Measurements from ENCODE around the gene PLD1.
"Not testable (repeated sequence)": the region's sequence is repeated elsewhere in the genome, so short reads cannot be mapped to it uniquely, and the experiment has no call there.

The PLD1 gene

GRCh38 chr3:171648069-171648468 is 162.2 kb downstream of the PLD1 start:
- DNase-seq = no peak

DNA sequence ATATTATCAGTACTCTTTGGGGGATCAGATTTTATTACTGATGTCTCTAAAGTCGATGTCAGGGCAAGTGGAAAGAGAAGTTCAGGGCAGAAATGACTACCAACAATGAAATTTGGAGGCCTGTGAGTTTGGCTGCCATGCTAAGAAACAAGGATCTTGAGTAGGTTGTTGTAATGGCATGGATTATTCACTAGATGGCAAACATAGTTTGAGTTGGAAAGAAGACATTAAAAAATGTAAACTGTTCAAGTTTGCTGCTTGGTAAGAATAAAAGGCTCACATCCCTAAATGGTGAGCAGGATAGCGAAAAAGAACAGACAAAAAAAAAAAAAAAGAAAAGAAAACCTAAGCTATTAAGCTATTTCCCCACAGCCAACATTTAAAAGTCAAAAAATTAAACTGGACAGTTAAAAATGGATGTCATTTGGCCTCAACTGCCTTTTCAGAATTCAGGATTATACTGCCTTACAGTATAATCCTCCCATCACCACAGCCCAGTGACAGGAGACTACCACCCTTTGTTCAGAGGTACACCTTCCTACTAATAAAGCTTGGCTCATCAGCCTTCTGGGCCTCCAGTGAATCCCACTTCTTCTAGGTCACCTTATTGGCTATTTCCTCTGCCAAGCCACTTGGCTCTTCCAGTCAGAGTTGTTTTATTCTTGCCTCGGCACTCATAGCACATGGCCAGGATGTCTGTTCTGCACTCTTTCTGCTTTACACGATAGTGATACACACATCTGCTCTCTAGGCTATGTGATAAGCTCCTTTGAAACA is 163.7 kb downstream of the PLD1 start:
- DNase-seq = no peak

GRCh38 chr3:171644681-171645080 is 165.6 kb downstream of the PLD1 start:
- DNase-seq = no peak

DNA sequence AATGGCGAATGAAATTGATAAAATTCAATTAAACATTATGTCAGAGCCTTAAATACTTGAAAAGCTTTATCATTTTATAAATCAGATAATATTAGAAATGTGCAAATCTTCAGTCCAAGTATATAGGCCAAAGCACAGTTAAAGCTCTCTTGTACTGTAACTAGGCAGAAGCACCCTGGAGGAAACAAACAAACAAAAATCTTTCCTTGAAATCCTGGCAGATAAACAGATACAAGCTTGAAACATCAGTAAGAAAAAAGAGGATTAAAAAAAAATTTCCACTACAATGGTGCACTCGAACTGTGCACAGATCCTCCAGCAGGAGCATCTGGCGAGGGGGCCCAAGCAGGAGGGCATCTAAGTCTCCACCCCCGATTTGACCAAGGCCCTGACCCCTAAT is 166.6 kb downstream of the PLD1 start:
- no peak for DNase-seq

- DNase-seq = no peak
Measured at GRCh38 chr3:171643033-171643432, 167.2 kb downstream of the PLD1 start.

DNA sequence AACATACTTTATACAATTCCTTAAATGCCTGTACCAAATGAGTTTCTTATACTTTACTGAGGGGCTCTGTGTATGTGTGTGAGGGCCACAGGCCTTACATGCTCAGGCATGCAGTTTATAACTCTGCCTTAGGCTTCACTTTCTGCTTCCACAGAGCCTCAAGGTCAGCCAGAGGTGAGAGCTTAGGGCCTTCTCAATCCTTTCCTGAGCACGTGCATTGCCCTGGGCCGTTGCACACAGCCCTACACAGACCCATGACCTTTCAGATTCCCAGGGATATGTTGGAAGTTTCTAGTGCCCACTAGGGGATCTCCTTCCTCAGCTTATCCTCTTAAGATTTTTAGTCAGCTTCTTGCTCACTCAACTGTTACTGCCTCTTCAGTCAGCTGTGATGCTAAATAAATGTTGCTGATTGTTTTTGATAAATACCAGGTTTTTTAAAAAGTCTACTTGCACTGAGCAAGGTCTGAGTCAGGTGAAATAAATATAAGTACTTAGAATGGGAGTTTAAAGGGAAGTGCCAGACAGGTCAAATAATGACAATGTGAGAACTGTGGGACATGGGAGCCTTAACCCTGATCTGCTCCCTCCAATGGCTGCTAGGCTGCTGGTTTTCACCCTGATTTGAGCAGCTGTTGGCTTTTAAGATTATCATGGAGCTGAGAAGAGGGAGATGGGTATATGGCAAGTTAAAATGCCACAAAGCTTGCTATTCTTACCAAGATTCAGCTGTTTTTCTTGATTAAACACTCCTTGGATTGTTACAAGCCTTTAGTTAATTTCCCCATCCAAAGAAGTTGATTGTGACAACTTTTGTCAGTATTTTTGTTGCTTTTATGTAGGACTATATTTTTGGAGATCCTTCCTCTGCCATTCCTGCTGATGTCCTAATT is 169.5 kb downstream of the PLD1 start:
- no peak for DNase-seq

- DNase-seq = no peak
Measured at GRCh38 chr3:171636666-171637065, 173.6 kb downstream of the PLD1 start.

DNA sequence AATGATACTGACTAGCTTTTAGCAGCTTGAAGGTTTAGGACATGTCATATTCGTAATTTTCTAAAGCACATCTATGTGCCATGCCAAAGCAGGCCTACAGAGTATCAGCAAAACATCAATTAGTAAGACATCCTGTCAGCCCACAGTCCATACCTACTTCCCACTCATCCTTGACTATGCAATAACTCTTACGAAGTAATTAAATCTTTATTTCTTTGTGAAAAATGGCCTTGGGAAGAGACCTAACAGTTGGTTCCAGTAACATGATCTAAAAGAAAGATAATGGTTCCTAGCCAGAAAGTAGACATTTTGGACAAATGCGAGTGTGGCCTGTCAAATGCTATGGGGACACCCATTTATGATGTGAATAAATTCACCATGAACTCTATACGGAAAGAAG is 177.5 kb downstream of the PLD1 start:
- DNase-seq = no peak

- not testable (repeated sequence) for DNase-seq
Measured at GRCh38 chr3:171626799-171627198, 183.5 kb downstream of the PLD1 start.

DNA sequence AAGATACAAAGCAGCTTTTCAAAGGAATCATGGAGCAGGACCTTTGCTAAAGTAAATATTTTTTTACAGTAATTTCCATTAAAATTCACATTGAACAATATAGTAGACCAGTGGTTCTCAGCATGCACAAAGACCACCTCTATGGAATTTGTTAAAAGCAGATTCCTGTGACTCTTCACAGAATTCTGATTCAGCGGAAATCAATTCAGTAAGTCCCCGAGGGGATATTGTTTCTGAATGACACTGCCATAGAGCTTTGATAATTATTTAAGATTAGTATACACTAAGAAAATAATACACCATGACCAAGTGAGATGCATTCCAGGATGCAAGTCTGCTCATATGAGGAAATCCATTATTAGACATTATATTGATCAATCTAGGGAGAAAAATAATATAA is 188.2 kb downstream of the PLD1 start:
- no peak for DNase-seq

DNA sequence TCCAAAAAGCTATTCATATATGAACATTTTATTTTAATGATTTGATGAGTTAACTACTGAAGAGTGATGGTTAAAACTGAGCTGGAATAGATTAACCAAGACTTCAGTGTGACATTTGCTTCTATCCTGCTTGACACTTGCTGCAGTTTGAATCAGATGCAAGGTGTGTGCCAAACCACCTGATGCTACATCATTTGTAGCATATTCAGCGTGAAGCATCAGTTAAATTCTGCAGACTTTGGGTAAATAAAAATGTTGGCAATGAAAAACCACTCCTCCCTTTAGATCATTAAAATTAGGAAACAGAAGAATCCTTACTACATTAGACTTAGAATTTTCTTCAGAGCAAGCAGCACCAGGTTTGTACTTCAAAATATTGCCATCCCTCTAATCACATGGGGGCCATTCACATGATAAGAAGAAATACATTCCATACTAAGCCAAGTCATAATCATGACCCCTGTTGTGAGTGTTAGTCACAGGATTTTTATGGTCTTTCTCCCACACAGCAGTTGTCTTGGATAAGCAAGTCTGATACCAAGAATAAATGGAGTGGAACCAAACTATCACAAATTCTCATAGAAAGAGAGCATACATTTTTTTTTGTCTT is 189.4 kb downstream of the PLD1 start:
- DNase-seq = no peak

DNA sequence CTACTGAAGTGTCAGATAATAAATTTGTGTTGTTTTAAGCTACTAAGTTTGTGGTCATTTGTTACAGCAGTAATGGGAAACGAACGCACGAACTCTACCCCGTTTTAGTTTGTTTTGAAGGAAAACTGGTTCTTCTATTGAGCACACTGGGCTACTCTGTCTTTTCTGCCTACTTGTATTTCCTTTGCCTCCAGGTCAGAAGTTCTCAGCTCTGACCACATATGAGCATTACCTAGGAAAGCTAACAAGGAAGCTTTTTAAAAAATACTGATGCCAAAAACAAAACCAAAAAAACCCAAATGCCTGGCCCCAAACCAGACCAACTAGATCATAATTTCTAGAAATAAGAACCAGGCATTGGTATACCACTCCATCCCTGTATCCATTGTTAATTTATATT is 193.5 kb downstream of the PLD1 start:
- DNase-seq = no peak

- DNase-seq = no peak
Measured at GRCh38 chr3:171615686-171616085, 194.6 kb downstream of the PLD1 start.

GRCh38 chr3:171615281-171615680 is 195.0 kb downstream of the PLD1 start:
- no peak for DNase-seq

GRCh38 chr3:171614318-171614921 is 195.9 kb downstream of the PLD1 start:
- DNase-seq = no peak

DNA sequence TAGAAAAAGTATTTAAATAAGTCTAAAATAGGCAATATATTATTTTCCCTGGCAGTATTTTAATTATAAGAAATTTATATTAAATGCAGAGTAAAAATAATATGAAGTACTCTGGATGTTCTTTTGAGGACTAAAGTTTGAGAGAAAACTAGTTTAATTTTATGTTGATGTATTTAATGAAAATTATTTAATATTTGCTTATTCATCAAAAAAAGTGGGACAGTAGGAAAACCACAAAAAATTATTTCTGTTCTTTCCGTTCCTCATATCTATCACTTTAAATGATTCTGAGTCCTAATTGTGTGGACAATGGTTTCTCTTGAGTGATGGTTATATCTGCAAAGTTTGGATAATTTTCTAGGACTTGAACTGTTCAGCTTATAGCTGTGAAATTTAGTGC is 202.8 kb downstream of the PLD1 start:
- no peak for DNase-seq

GRCh38 chr3:171606151-171606751 is 204.0 kb downstream of the PLD1 start:
- DNase-seq = no peak

DNA sequence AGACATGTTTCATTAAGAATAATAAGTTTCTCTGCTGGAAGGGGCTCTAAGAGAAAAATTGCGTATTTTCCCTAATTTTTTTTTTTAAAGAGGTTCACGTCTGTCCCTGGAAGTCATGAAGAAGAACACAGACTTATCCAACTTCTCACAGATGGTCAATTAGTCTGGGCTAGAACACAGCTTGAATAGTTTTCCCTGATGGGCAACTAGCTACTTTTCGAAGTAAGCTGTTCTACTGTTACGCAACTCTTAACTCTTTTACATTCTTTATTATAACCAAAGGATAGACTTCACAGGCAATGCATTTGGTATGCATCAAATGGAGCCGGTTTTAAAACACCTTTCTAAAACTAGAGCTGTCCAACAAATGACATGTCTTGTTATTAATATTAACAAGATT is 205.9 kb downstream of the PLD1 start:
- no peak for DNase-seq

GRCh38 chr3:171602072-171602471 is 208.2 kb downstream of the PLD1 start:
- DNase-seq = no peak

DNA sequence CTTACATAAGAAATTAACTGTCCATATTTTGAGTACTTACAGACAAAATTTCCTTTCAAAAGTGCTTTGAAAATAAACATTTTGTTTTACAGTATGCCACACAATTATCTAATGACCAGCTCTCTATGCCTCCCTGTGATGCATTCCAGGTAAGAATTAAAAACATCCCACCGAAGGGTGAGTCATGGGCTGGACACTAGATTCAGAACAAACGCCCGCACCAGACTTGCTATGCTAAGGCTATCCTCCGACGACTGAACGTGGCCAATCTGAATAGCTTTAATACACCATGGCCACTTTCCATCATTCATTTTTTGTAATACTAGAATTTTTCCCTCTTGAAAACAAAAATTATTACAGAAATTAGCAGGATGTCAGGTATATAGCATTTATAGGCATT is 210.3 kb downstream of the PLD1 start:
- no peak for DNase-seq

DNA sequence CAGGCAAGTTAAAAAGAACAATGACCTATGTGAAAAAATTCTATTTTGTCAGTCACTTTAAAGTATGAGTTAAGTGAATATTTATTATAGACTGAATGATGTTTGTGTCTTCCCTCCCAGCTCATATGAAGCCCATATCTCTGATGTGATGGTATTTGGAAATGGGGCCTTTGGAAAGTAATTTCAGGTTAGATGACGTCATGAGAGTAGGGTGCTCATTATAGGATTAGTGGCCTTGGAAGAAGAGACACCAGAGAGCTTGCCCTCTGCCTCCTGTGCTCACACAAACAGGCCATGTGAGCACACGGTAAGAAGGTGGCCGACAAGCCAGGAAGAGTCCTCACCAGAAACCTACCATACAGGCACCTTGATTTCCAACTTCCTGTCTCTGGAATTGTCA is 211.3 kb downstream of the PLD1 start:
- DNase-seq = no peak

GRCh38 chr3:171592786-171593185 is 217.5 kb downstream of the PLD1 start:
- no peak for DNase-seq

DNA sequence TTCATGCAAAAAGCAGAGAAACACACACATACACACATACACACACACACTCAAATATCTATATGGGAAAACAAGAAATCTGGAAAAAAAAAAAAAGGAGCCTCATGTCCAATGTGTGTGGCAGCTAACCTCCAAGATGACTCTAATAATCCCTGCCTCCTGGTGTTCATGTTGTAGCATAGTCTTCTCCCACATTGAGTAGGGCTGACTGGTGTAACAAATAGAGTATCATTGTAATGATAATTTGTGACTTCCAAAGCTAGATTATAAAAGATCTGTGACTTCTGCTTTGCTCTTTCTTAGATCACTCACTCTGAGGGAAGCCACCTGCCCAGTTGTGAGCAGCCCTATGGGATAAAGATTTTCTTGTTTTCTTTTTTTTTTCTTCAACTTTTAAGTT is 219.2 kb downstream of the PLD1 start:
- no peak for DNase-seq

All from activated T-cell treated with anti-CD3 and anti-CD28 coated beads for 4 hours (primary cell).